GM23338 (cell line): ENCODE results near the gene CDKN3. TPM values are rescaled to one million over a fixed set of nuclear protein-coding genes. Genes with fewer than 3 reads are reported as not detected.

Source experiments
- ATAC-seq: fragments of 200-7000 bp; cut with Tn5 transposase; 3 replicates; pipeline ENCODE4 v1.9.1; 2020
- DNase-seq: peaks from one replicate; pipeline ENCODE4 v3.0.0-alpha.2; 2015; ENCODE audit warnings: low spot score
- H2AFZ ChIP-seq: fragments of 200-600 bp; sonication (generic); 2 replicates; pipeline ENCODE4 v1.8.0; 2016; ENCODE audit warnings: antibody characterized with exemption, mild to moderate bottlenecking, moderate library complexity
- H3F3A ChIP-seq: fragments of 200-600 bp; sonication (generic); replicated peaks from 2 replicates; pipeline ENCODE4 v1.8.0; 2017; ENCODE audit warnings: antibody characterized with exemption, mixed run types, low read depth
- H3K27ac ChIP-seq: fragments of 200-600 bp; sonication (generic); 2 replicates; pipeline ENCODE4 v1.6.1; 2016; ENCODE audit warnings: low read depth
- H3K27me3 ChIP-seq: fragments of 200-600 bp; sonication (generic); 2 replicates; pipeline ENCODE4 v1.8.0; 2016; ENCODE audit warnings: mild to moderate bottlenecking, mixed run types, moderate library complexity; ENCODE audit not compliant: insufficient read depth
- H3K36me3 ChIP-seq: fragments of 200-600 bp; sonication (generic); 2 replicates; pipeline ENCODE4 v1.8.0; 2016; ENCODE audit warnings: mild to moderate bottlenecking; ENCODE audit not compliant: insufficient read depth
- H3K4me1 ChIP-seq: fragments of 200-600 bp; sonication (generic); 2 replicates; pipeline ENCODE4 v1.8.0; 2016; ENCODE audit warnings: mild to moderate bottlenecking, moderate library complexity; ENCODE audit not compliant: insufficient read depth
- H3K4me2 ChIP-seq: fragments of 200-600 bp; sonication (generic); 2 replicates; pipeline ENCODE4 v1.7.1; 2017; ENCODE audit warnings: mixed run types
- H3K4me3 ChIP-seq: fragments of 200-600 bp; sonication (generic); 2 replicates; pipeline ENCODE4 v1.6.1; 2016; ENCODE audit warnings: mixed run types
- H3K79me2 ChIP-seq: fragments of 200-600 bp; sonication (generic); replicated peaks from 2 replicates; pipeline ENCODE4 v1.8.0; 2017; ENCODE audit warnings: mild to moderate bottlenecking; ENCODE audit not compliant: insufficient read depth
- H3K9me2 ChIP-seq: fragments of 200-600 bp; sonication (generic); 2 replicates; pipeline ENCODE4 v1.8.0; 2017; ENCODE audit not compliant: insufficient read depth
- H4K20me1 ChIP-seq: fragments of 200-600 bp; sonication (generic); replicated peaks from 2 replicates; pipeline ENCODE4 v1.8.0; 2017; ENCODE audit warnings: mild to moderate bottlenecking; ENCODE audit not compliant: insufficient read depth
- H3K27ac Mint-ChIP-seq: 2 replicates; pipeline ENCODE4 v1.8.0; 2020; ENCODE audit warnings: inconsistent platforms, mild to moderate bottlenecking, moderate library complexity, mixed read lengths
- H3K27me3 Mint-ChIP-seq: 3 replicates; pipeline ENCODE4 v1.8.0; 2022; ENCODE audit warnings: low read depth, mild to moderate bottlenecking, moderate library complexity, mixed read lengths, inconsistent platforms; ENCODE audit not compliant: insufficient read depth, poor library complexity
- H3K36me3 Mint-ChIP-seq: 3 replicates; pipeline ENCODE4 v1.8.0; 2021; ENCODE audit warnings: low read depth, mild to moderate bottlenecking, inconsistent platforms, moderate library complexity, mixed read lengths
- H3K4me1 Mint-ChIP-seq: 3 replicates; pipeline ENCODE4 v1.8.0; 2020; ENCODE audit warnings: mild to moderate bottlenecking, inconsistent platforms, mixed read lengths
- H3K4me3 Mint-ChIP-seq: 3 replicates; pipeline ENCODE4 v1.8.0; 2021; ENCODE audit warnings: moderate library complexity, mild to moderate bottlenecking, inconsistent platforms, mixed read lengths
- H3K9me3 Mint-ChIP-seq: 3 replicates; pipeline ENCODE4 v1.8.0; 2020; ENCODE audit warnings: moderate library complexity, mild to moderate bottlenecking, inconsistent platforms, mixed read lengths
- CREB1 ChIP-seq: fragments of 250-450 bp; sonication (Bioruptor Pico); IDR thresholded peaks from 2 replicates; pipeline ENCODE4 v1.5.0; 2020; ENCODE audit warnings: low read depth, mild to moderate bottlenecking, moderate library complexity
- EZH2 ChIP-seq: fragments of 200-600 bp; sonication (generic); IDR thresholded peaks from one replicate; pipeline ENCODE4 v1.8.0; 2017; ENCODE audit warnings: antibody characterized with exemption, mild to moderate bottlenecking, low read depth; ENCODE audit not compliant: unreplicated experiment
- EZH2phosphoT487 ChIP-seq: fragments of 200-600 bp; sonication (generic); IDR thresholded peaks from one replicate; pipeline ENCODE4 v1.8.1; 2018; ENCODE audit warnings: antibody characterized with exemption; ENCODE audit not compliant: unreplicated experiment
- JUNB ChIP-seq: IDR thresholded peaks from one replicate; pipeline ENCODE4 v1.6.1; 2016; ENCODE audit warnings: antibody characterized with exemption; ENCODE audit not compliant: unreplicated experiment
- NANOG ChIP-seq: IDR thresholded peaks from 2 replicates; pipeline ENCODE4 v1.6.1; 2016; ENCODE audit warnings: antibody characterized with exemption, borderline replicate concordance
- POLR2AphosphoS5 ChIP-seq: IDR thresholded peaks from 2 replicates; pipeline ENCODE4 v1.6.1; 2016; ENCODE audit warnings: antibody characterized with exemption, low read depth
- STAT1 ChIP-seq: IDR thresholded peaks from one replicate; pipeline ENCODE4 v1.6.1; 2016; ENCODE audit warnings: antibody characterized with exemption; ENCODE audit not compliant: unreplicated experiment
- ZNF114 ChIP-seq: fragments of 250-450 bp; sonication (Bioruptor Pico); IDR thresholded peaks from 2 replicates; pipeline ENCODE4 v1.5.0; 2020; ENCODE audit warnings: mild to moderate bottlenecking, moderate library complexity
- ZNF331 ChIP-seq: fragments of 250-450 bp; sonication (Bioruptor Pico); IDR thresholded peaks from 2 replicates; pipeline ENCODE4 v1.5.0; 2020; ENCODE audit warnings: low read depth, mild to moderate bottlenecking, moderate library complexity
- polyA plus RNA-seq: library from polyadenylated mRNA; unstranded; fragments of >200 nt; fragmentation: Nextera tagmentation; extraction: Ambion mirVana; gene quantifications from 2 replicates; pipeline ENCODE4 v1.2.1, GENCODE V29; 2016
- total RNA-seq: library from RNA; depleted of rRNA; stranded (reverse); fragments of >200 nt; shearing (Covaris generic); gene quantifications from 2 replicates; pipeline ENCODE4 v1.2.3, GENCODE V29; 2014
- TF ChIP-seq, protein P1 (sequence below), 2 experiments: fragments of 200-600 bp in 1 of 2; sonication (generic) in 1 of 2; conservative IDR thresholded peaks; 2 replicates each; pipeline versions ENCODE4 v1.5.1 to v1.6.1; 2016 to 2017; ENCODE audit warnings: antibody characterized with exemption in 2 of 2, low read depth in 2 of 2, mild to moderate bottlenecking in 2 of 2, moderate library complexity in 1 of 2
- TF ChIP-seq, protein P2 (sequence below): IDR thresholded peaks from one replicate; pipeline ENCODE4 v1.6.1; 2018; ENCODE audit warnings: antibody characterized with exemption; ENCODE audit not compliant: unreplicated experiment

Gene CDKN3
- total and polyA plus RNA-seq, 2 experiments from 2014 or later = 36.3 to 97.4 TPM

- H3K36me3 ChIP-seq = peaks cover 35% of the 10 kb centered on the region
- peaks cover 45% of the 10 kb centered on the region for H3K36me3 Mint-ChIP-seq
- no peak overlapping the region for H3K4me3 ChIP-seq
- H2AFZ ChIP-seq = no peak overlapping the region
- H3K9me2 ChIP-seq = no peaks in the 10 kb centered on the region
- no peaks in the 10 kb centered on the region for H3F3A ChIP-seq
- no peak for DNase-seq
- H3K4me1 Mint-ChIP-seq = peaks cover under 1% of the 10 kb centered on the region; the same call in 2 of the 3 replicates
- TF ChIP-seq EZH2 (no peak), POLR2AphosphoS5 (no peak), EZH2phosphoT487 (no peak), ZNF114 (CRISPR knock-in tag) (no peak), JUNB (no peak), NANOG (no peak), ZNF331 (CRISPR knock-in tag) (no peak), CREB1 (CRISPR knock-in tag) (no peak), STAT1 (no peak)
- TF ChIP-seq, protein P1, sequence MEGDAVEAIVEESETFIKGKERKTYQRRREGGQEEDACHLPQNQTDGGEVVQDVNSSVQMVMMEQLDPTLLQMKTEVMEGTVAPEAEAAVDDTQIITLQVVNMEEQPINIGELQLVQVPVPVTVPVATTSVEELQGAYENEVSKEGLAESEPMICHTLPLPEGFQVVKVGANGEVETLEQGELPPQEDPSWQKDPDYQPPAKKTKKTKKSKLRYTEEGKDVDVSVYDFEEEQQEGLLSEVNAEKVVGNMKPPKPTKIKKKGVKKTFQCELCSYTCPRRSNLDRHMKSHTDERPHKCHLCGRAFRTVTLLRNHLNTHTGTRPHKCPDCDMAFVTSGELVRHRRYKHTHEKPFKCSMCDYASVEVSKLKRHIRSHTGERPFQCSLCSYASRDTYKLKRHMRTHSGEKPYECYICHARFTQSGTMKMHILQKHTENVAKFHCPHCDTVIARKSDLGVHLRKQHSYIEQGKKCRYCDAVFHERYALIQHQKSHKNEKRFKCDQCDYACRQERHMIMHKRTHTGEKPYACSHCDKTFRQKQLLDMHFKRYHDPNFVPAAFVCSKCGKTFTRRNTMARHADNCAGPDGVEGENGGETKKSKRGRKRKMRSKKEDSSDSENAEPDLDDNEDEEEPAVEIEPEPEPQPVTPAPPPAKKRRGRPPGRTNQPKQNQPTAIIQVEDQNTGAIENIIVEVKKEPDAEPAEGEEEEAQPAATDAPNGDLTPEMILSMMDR (conservative IDR thresholded peaks at IDR 0.05; ENCODE audit: low read depth in 2 of 2) = no peak
- no peak overlapping the region for H3K4me3 Mint-ChIP-seq
- H3K27ac ChIP-seq = peak overlapping the region; percentile 55; the same call in 1 of the 2 replicates
- no peaks in the 10 kb centered on the region; the same call in 2 of the 3 replicates for H3K9me3 Mint-ChIP-seq
- peaks cover 5% of the 10 kb centered on the region for H4K20me1 ChIP-seq
- no peaks in the 10 kb centered on the region for H3K27me3 ChIP-seq
- H3K4me2 ChIP-seq = no peak overlapping the region
- ATAC-seq = no peak
- H3K4me1 ChIP-seq = no peaks in the 10 kb centered on the region
- peaks cover 20% of the 10 kb centered on the region for H3K79me2 ChIP-seq
- H3K27ac Mint-ChIP-seq = no peak overlapping the region
- H3K27me3 Mint-ChIP-seq = peaks cover 4% of the 10 kb centered on the region
Measured at GRCh38 chr14:54425537-54426274, 28.9 kb downstream of the CDKN3 start.

GRCh38 chr14:54427871-54428270, 31.1 kb downstream of the CDKN3 start:
- no peaks in the 10 kb centered on the region for H3K9me2 ChIP-seq
- H3K9me3 Mint-ChIP-seq = no peaks in the 10 kb centered on the region; the same call in 2 of the 3 replicates
- no peak overlapping the region for H2AFZ ChIP-seq
- no peak overlapping the region for H3K4me3 Mint-ChIP-seq
- no peak overlapping the region for H3K27ac ChIP-seq
- peaks cover 12% of the 10 kb centered on the region for H4K20me1 ChIP-seq
- no peak overlapping the region for H3K4me3 ChIP-seq
- DNase-seq (no peak), ATAC-seq (no peak)
- H3F3A ChIP-seq = no peaks in the 10 kb centered on the region
- peaks cover 36% of the 10 kb centered on the region for H3K36me3 ChIP-seq
- H3K27ac Mint-ChIP-seq = no peak overlapping the region
- peaks cover 2% of the 10 kb centered on the region for H3K27me3 Mint-ChIP-seq
- peaks cover 5% of the 10 kb centered on the region; the same call in 1 of the 2 replicates for H3K4me1 ChIP-seq
- H3K79me2 ChIP-seq = peaks cover 42% of the 10 kb centered on the region
- H3K27me3 ChIP-seq = no peaks in the 10 kb centered on the region
- no peak overlapping the region for H3K4me2 ChIP-seq
- peaks cover 7% of the 10 kb centered on the region for H3K4me1 Mint-ChIP-seq
- H3K36me3 Mint-ChIP-seq = peaks cover 58% of the 10 kb centered on the region
- TF ChIP-seq, protein P1 (conservative IDR thresholded peaks at IDR 0.05; ENCODE audit: low read depth in 2 of 2) = no peak
- no peak for TF ChIP-seq NANOG
- TF ChIP-seq EZH2phosphoT487 = no peak
- TF ChIP-seq POLR2AphosphoS5 = no peak
- TF ChIP-seq, protein P2, sequence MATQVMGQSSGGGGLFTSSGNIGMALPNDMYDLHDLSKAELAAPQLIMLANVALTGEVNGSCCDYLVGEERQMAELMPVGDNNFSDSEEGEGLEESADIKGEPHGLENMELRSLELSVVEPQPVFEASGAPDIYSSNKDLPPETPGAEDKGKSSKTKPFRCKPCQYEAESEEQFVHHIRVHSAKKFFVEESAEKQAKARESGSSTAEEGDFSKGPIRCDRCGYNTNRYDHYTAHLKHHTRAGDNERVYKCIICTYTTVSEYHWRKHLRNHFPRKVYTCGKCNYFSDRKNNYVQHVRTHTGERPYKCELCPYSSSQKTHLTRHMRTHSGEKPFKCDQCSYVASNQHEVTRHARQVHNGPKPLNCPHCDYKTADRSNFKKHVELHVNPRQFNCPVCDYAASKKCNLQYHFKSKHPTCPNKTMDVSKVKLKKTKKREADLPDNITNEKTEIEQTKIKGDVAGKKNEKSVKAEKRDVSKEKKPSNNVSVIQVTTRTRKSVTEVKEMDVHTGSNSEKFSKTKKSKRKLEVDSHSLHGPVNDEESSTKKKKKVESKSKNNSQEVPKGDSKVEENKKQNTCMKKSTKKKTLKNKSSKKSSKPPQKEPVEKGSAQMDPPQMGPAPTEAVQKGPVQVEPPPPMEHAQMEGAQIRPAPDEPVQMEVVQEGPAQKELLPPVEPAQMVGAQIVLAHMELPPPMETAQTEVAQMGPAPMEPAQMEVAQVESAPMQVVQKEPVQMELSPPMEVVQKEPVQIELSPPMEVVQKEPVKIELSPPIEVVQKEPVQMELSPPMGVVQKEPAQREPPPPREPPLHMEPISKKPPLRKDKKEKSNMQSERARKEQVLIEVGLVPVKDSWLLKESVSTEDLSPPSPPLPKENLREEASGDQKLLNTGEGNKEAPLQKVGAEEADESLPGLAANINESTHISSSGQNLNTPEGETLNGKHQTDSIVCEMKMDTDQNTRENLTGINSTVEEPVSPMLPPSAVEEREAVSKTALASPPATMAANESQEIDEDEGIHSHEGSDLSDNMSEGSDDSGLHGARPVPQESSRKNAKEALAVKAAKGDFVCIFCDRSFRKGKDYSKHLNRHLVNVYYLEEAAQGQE = no peak
